Measurements from ENCODE around the gene DDX25.

DDX25 gene

GRCh38 chr11:125883375-125883774 lies 20.9 kb upstream of the DDX25 start:
- Histone ChIP-seq H3K4me3 (ENCODE audit: low read depth, low read length) (no peak overlapping the region), H3K79me2 (ENCODE audit: control insufficient read depth, insufficient read depth, low read length, unreplicated experiment) (peaks cover 21% of the 10 kb centered on the region), H3K36me3 (ENCODE audit: insufficient read depth, low read length) (no peaks in the 10 kb centered on the region), H3K27ac (ENCODE audit: low read depth, low read length) (no peak overlapping the region), H3K27me3 (ENCODE audit: insufficient read depth, low read length) (no peaks in the 10 kb centered on the region), H2AFZ (ENCODE audit: low read length, unreplicated experiment) (no peak overlapping the region), H3K4me1 (ENCODE audit: control insufficient read depth, insufficient read depth, low read length, unreplicated experiment) (peaks cover 4% of the 10 kb centered on the region)

- Histone ChIP-seq H3K27me3 (ENCODE audit: insufficient read depth, low read length) (no peaks in the 10 kb centered on the region), H3K79me2 (ENCODE audit: control insufficient read depth, insufficient read depth, low read length, unreplicated experiment) (peaks cover 52% of the 10 kb centered on the region), H3K36me3 (ENCODE audit: insufficient read depth, low read length) (no peaks in the 10 kb centered on the region), H3K27ac (ENCODE audit: low read depth, low read length) (peak overlapping the region; percentile 76), H3K4me1 (ENCODE audit: control insufficient read depth, insufficient read depth, low read length, unreplicated experiment) (peaks cover 29% of the 10 kb centered on the region), H3K4me3 (ENCODE audit: low read depth, low read length) (peak overlapping the region; percentile 98), H2AFZ (ENCODE audit: low read length, unreplicated experiment) (peak overlapping the region; percentile 51)
Observed at GRCh38 chr11:125886997-125887372, 17.3 kb upstream of the DDX25 start.

- H3K27me3 ChIP-seq (ENCODE audit: insufficient read depth, low read length): no peaks in the 10 kb centered on the region
- H3K36me3 ChIP-seq (ENCODE audit: insufficient read depth, low read length): peaks cover 3% of the 10 kb centered on the region; the same call in 1 of the 2 replicates
- H3K4me1 ChIP-seq (ENCODE audit: control insufficient read depth, insufficient read depth, low read length, unreplicated experiment): peaks cover 35% of the 10 kb centered on the region
- peak within 1 kb of the TSS; percentile 55 for H2AFZ ChIP-seq (ENCODE audit: low read length, unreplicated experiment)
- peak within 1 kb of the TSS; percentile 98 for H3K4me3 ChIP-seq (ENCODE audit: low read depth, low read length)
- peaks cover 57% of the 10 kb centered on the region for H3K79me2 ChIP-seq (ENCODE audit: control insufficient read depth, insufficient read depth, low read length, unreplicated experiment)
- H3K27ac ChIP-seq (ENCODE audit: low read depth, low read length): peak within 1 kb of the TSS; percentile 76
Observed at GRCh38 chr11:125887373-125888324, 16.7 kb upstream of the DDX25 start, which contains the start of gene HYLS1. Gene HYLS1, plus strand, starts transcription at chr11:125887668. Its CDS starts 11,701 bp downstream, at chr11:125899369.

GRCh38 chr11:125890447-125891100 lies 13.7 kb upstream of the DDX25 start:
- Histone ChIP-seq H3K27me3 (ENCODE audit: insufficient read depth, low read length) (no peaks in the 10 kb centered on the region), H2AFZ (ENCODE audit: low read length, unreplicated experiment) (no peak overlapping the region), H3K4me3 (ENCODE audit: low read depth, low read length) (peak overlapping the region; percentile 36), H3K27ac (ENCODE audit: low read depth, low read length) (peak overlapping the region; percentile 47), H3K79me2 (ENCODE audit: control insufficient read depth, insufficient read depth, low read length, unreplicated experiment) (peaks cover 77% of the 10 kb centered on the region), H3K36me3 (ENCODE audit: insufficient read depth, low read length) (peaks cover 26% of the 10 kb centered on the region), H3K4me1 (ENCODE audit: control insufficient read depth, insufficient read depth, low read length, unreplicated experiment) (peaks cover 41% of the 10 kb centered on the region)

- peak overlapping the region; percentile 47 for H3K27ac ChIP-seq (ENCODE audit: low read depth, low read length)
Observed at GRCh38 chr11:125892071-125892470, 12.2 kb upstream of the DDX25 start.

DNA sequence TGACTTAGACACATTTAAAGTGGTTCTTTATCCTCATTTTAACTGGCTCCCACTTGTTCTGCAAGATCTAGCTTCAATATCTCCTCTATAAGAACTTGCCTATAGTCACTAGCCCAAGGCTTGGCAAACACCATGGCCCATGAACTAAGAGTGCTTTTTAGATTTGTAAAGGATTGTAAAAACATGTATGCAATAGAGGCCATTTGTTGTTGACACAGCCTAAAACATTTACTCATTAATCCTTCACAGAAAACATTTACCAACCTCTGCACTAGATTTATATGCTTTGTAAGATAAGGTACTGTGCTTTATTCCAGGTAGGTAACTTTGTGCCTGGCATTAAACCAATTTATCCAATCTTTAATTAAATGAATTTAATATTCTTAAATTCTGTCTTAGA lies 11.3 kb upstream of the DDX25 start:
- Histone ChIP-seq H3K4me1 (ENCODE audit: control insufficient read depth, insufficient read depth, low read length, unreplicated experiment) (peaks cover 48% of the 10 kb centered on the region), H3K79me2 (ENCODE audit: control insufficient read depth, insufficient read depth, low read length, unreplicated experiment) (peaks cover 89% of the 10 kb centered on the region), H3K27ac (ENCODE audit: low read depth, low read length) (no peak overlapping the region), H3K4me3 (ENCODE audit: low read depth, low read length) (no peak overlapping the region), H3K36me3 (ENCODE audit: insufficient read depth, low read length) (peaks cover 35% of the 10 kb centered on the region), H2AFZ (ENCODE audit: low read length, unreplicated experiment) (no peak overlapping the region), H3K27me3 (ENCODE audit: insufficient read depth, low read length) (no peaks in the 10 kb centered on the region)

More at GRCh38 chr11:125892071-125892470, 12.2 kb upstream of the DDX25 start:
- Histone ChIP-seq H3K4me1 (ENCODE audit: control insufficient read depth, insufficient read depth, low read length, unreplicated experiment) (peaks cover 47% of the 10 kb centered on the region), H3K27me3 (ENCODE audit: insufficient read depth, low read length) (no peaks in the 10 kb centered on the region), H2AFZ (ENCODE audit: low read length, unreplicated experiment) (no peak overlapping the region), H3K36me3 (ENCODE audit: insufficient read depth, low read length) (peaks cover 30% of the 10 kb centered on the region), H3K79me2 (ENCODE audit: control insufficient read depth, insufficient read depth, low read length, unreplicated experiment) (peaks cover 85% of the 10 kb centered on the region), H3K4me3 (ENCODE audit: low read depth, low read length) (peak overlapping the region; percentile 22)

DNA sequence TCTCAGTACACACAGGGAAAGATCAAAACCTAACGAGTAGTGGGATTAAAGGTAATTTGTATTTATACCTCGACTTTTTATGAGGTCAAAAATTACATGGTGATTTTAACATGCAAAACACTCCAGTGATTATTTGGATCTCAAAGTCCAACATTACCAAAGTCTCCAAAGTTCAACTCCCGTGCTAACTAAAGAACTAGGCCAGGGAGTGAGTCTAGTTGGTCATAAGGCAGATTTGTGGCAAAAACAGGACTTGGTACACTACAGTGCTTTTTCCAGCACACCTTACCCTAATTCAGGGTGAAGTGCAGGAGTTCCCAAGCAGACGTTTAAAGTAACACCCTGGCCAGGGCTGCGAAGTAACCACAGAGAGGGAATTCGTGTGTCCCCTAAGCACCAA lies 2.4 kb upstream of the DDX25 start:
- no peak overlapping the region for H3K27ac ChIP-seq (ENCODE audit: low read depth, low read length)
- peaks cover 3% of the 10 kb centered on the region for H3K4me1 ChIP-seq (ENCODE audit: control insufficient read depth, insufficient read depth, low read length, unreplicated experiment)
- H3K79me2 ChIP-seq (ENCODE audit: control insufficient read depth, insufficient read depth, low read length, unreplicated experiment): peaks cover 31% of the 10 kb centered on the region
- no peak overlapping the region for H2AFZ ChIP-seq (ENCODE audit: low read length, unreplicated experiment)
- H3K36me3 ChIP-seq (ENCODE audit: insufficient read depth, low read length): peaks cover 17% of the 10 kb centered on the region
- H3K4me3 ChIP-seq (ENCODE audit: low read depth, low read length): peak overlapping the region; percentile 85; the same call in 1 of the 2 replicates
- peaks cover 31% of the 10 kb centered on the region for H3K27me3 ChIP-seq (ENCODE audit: insufficient read depth, low read length)

GRCh38 chr11:125902277-125902926 lies 1.9 kb upstream of the DDX25 start:
- Histone ChIP-seq H3K36me3 (ENCODE audit: insufficient read depth, low read length) (peaks cover 17% of the 10 kb centered on the region), H3K79me2 (ENCODE audit: control insufficient read depth, insufficient read depth, low read length, unreplicated experiment) (peaks cover 29% of the 10 kb centered on the region), H3K27ac (ENCODE audit: low read depth, low read length) (peak overlapping the region; percentile 6), H2AFZ (ENCODE audit: low read length, unreplicated experiment) (peak overlapping the region; percentile 96), H3K4me3 (ENCODE audit: low read depth, low read length) (peak overlapping the region; percentile 85), H3K27me3 (ENCODE audit: insufficient read depth, low read length) (peaks cover 33% of the 10 kb centered on the region), H3K4me1 (ENCODE audit: control insufficient read depth, insufficient read depth, low read length, unreplicated experiment) (no peaks in the 10 kb centered on the region)

DNA sequence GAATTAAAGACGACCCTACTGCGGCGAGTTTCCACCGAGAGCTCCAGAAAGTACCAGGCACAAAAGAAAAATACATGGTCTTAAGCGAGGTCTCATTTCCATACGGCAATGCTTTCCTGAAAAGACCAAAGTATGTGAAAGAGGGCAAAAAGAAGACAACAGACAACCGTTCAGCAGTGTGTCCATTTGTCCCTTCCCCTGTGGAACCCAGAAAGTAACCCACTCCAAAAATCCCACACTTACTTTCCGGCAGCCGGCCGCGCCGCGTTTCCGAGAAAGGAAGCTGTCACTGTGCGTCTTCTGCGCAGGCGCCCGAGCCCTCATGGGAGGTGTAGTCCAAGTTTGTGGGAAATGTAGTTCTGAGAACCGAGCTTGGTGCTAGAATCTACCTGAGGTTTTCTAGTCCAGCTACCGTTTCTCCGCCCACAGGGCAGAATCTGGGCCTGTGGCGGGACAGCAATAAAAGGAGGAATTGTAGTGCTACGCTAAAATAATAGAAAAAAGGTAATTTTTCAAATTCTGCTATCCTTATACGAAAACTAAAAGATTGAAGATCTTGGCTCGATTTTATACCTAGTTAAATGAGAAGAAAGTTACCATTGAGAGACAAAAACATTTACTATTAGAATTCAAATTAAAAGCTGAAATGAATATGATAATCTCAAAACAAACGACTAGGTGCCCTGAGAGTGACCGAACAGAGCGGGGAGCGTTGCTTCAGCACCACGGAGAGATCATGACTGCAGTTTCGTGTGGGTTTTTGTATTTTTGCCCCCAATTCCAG lies 1.2 kb upstream of the DDX25 start, which contains the start of gene PUS3:
TSS of gene PUS3 (minus strand) at position 280 of the 784 bp plus-strand sequence. CDS start 6,922 bp downstream, outside the sequence.
- peak within 1 kb of the TSS; percentile 96 for H2AFZ ChIP-seq (ENCODE audit: low read length, unreplicated experiment)
- H3K36me3 ChIP-seq (ENCODE audit: insufficient read depth, low read length): peaks cover 11% of the 10 kb centered on the region
- peaks cover 40% of the 10 kb centered on the region for H3K27me3 ChIP-seq (ENCODE audit: insufficient read depth, low read length)
- H3K79me2 ChIP-seq (ENCODE audit: control insufficient read depth, insufficient read depth, low read length, unreplicated experiment): peaks cover 22% of the 10 kb centered on the region
- H3K4me1 ChIP-seq (ENCODE audit: control insufficient read depth, insufficient read depth, low read length, unreplicated experiment): no peaks in the 10 kb centered on the region
- peak within 1 kb of the TSS; percentile 6 for H3K27ac ChIP-seq (ENCODE audit: low read depth, low read length)
- peak within 1 kb of the TSS; percentile 85 for H3K4me3 ChIP-seq (ENCODE audit: low read depth, low read length)

Data from ACC112 (cell line).